IMR-90 (cell line): Measurements from ENCODE around the gene RAB30. TPM values are rescaled to one million over a fixed set of nuclear protein-coding genes. Genes with fewer than 3 reads are reported as not detected.
A peak's percentile ranks its signal among the peaks of the same experiment; 100 is the strongest.

Source experiments
- ATAC-seq: fragments of 200-7000 bp; cut with Tn5 transposase; 2 replicates; pipeline ENCODE4 v1.9.1; 2020; ENCODE audit warnings: low read depth, mild to moderate bottlenecking, moderate library complexity
- BruUV-seq: library from RNA; stranded (reverse); fragments of 400-500 nt; replicated peaks from 2 replicates; lab custom pipeline; 2021; lab: Mats Ljungman, UMichigan
- CTCF ChIA-PET: fragments of 300-600 bp; formaldehyde crosslinking; extraction: SDS; loops from one replicate; lab custom pipeline; 2021; ENCODE audit warnings: antibody characterized with exemption; lab: Yijun Ruan, JAX
- POLR2A ChIA-PET: fragments of 300-600 bp; sonication (Branson Sonifier 250); formaldehyde crosslinking; loops from one replicate; lab custom pipeline; 2022; ENCODE audit warnings: antibody characterized with exemption; ENCODE audit not compliant: unreplicated experiment; lab: Charles Lee
- DNase-seq: peaks from one replicate; pipeline ENCODE4 v3.0.0; 2013
- H2AFZ ChIP-seq: replicated peaks from 2 replicates; pipeline ENCODE3; 2013; ENCODE audit warnings: low read length, mild to moderate bottlenecking; ENCODE audit not compliant: poor library complexity
- H2AK5ac ChIP-seq: 2 replicates; pipeline ENCODE4 v1.6.1; 2013; ENCODE audit warnings: low read depth, low read length, inconsistent platforms
- H2AK9ac ChIP-seq: replicated peaks from 2 replicates; pipeline ENCODE3; 2013; ENCODE audit warnings: mild to moderate bottlenecking, low read depth, low read length, moderate library complexity; ENCODE audit not compliant: poor library complexity
- H2BK120ac ChIP-seq: 2 replicates; pipeline ENCODE4 v1.6.1; 2013; ENCODE audit warnings: low read depth, low read length, inconsistent platforms
- H2BK15ac ChIP-seq: 3 replicates; pipeline ENCODE4 v1.6.1; 2013; ENCODE audit warnings: low read depth, low read length, inconsistent platforms
- H2BK20ac ChIP-seq: 2 replicates; pipeline ENCODE4 v1.6.1; 2013; ENCODE audit warnings: low read depth, mild to moderate bottlenecking, inconsistent platforms, low read length, moderate library complexity
- H2BK5ac ChIP-seq: 2 replicates; pipeline ENCODE4 v1.6.1; 2013; ENCODE audit warnings: mild to moderate bottlenecking, low read depth, low read length, inconsistent platforms; ENCODE audit not compliant: poor library complexity, severe bottlenecking
- H3K14ac ChIP-seq: replicated peaks from 2 replicates; pipeline ENCODE4 v1.6.1; 2013; ENCODE audit warnings: low read depth, low read length, inconsistent platforms
- H3K18ac ChIP-seq: 2 replicates; pipeline ENCODE4 v1.6.1; 2013; ENCODE audit warnings: low read depth, low read length, control low read depth
- H3K23ac ChIP-seq: 2 replicates; pipeline ENCODE4 v1.6.1; 2013; ENCODE audit warnings: low read depth, low read length, inconsistent platforms
- H3K27ac ChIP-seq: 2 replicates; pipeline ENCODE4 v1.5.1; 2013; ENCODE audit warnings: mild to moderate bottlenecking, control low read depth, low read length; ENCODE audit not compliant: insufficient read depth
- H3K27me3 ChIP-seq: 2 replicates; pipeline ENCODE4 v1.6.1; 2013; ENCODE audit warnings: low read length; ENCODE audit not compliant: control insufficient read depth, insufficient read depth
- H3K36me3 ChIP-seq: 2 replicates; pipeline ENCODE4 v1.6.1; 2013; ENCODE audit warnings: low read length, mixed read lengths; ENCODE audit not compliant: control insufficient read depth, insufficient read depth
- H3K4ac ChIP-seq: 2 replicates; pipeline ENCODE4 v1.6.1; 2013; ENCODE audit warnings: low read depth, low read length, inconsistent platforms
- H3K4me1 ChIP-seq: 2 replicates; pipeline ENCODE4 v1.6.1; 2013; ENCODE audit warnings: low read length, mixed read lengths; ENCODE audit not compliant: control insufficient read depth, insufficient read depth
- H3K4me2 ChIP-seq: 2 replicates; pipeline ENCODE4 v1.6.1; 2013; ENCODE audit warnings: low read depth, mild to moderate bottlenecking, control low read depth, low read length, moderate library complexity
- H3K4me3 ChIP-seq: 2 replicates; pipeline ENCODE4 v1.5.1; 2013; ENCODE audit warnings: low read depth, mild to moderate bottlenecking, control low read depth, low read length, moderate library complexity; ENCODE audit not compliant: insufficient read depth
- H3K56ac ChIP-seq: 2 replicates; pipeline ENCODE4 v1.6.1; 2013; ENCODE audit warnings: low read length, inconsistent platforms; ENCODE audit not compliant: insufficient read depth; ENCODE audit errors: extremely low read depth
- H3K79me1 ChIP-seq, 2 experiments: 2 replicates each; pipeline ENCODE4 v1.6.1; 2013; ENCODE audit warnings: low read length in 2 of 2, inconsistent platforms in 1 of 2, low read depth in 1 of 2
- H3K9ac ChIP-seq: 2 replicates; pipeline ENCODE4 v1.6.1; 2013; ENCODE audit warnings: low read depth, low read length, control low read depth
- H3K9me1 ChIP-seq: 2 replicates; pipeline ENCODE4 v1.6.1; 2013; ENCODE audit warnings: low read length, inconsistent platforms; ENCODE audit not compliant: insufficient read depth
- H3K9me3 ChIP-seq: 2 replicates; pipeline ENCODE4 v1.6.1; 2013; ENCODE audit warnings: low read length; ENCODE audit not compliant: control insufficient read depth, insufficient read depth
- H4K20me1 ChIP-seq: 2 replicates; pipeline ENCODE4 v1.6.1; 2013; ENCODE audit warnings: low read length, inconsistent platforms; ENCODE audit not compliant: insufficient read depth
- H4K5ac ChIP-seq: 2 replicates; pipeline ENCODE4 v1.6.1; 2013; ENCODE audit warnings: mild to moderate bottlenecking, low read depth, low read length, control low read depth
- H4K8ac ChIP-seq, 2 experiments: 2 replicates each; pipeline ENCODE4 v1.6.1; 2013; ENCODE audit warnings: low read depth in 2 of 2, low read length in 2 of 2, control low read depth in 1 of 2, inconsistent platforms in 1 of 2
- H4K91ac ChIP-seq: 2 replicates; pipeline ENCODE4 v1.6.1; 2013; ENCODE audit warnings: low read depth, low read length, inconsistent platforms; ENCODE audit not compliant: insufficient read depth
- CHD1 ChIP-seq: IDR thresholded peaks from 2 replicates; pipeline ENCODE4 v1.6.1; 2012; ENCODE audit warnings: low read depth, low read length, improper control_type of control experiment
- MAFK ChIP-seq: IDR thresholded peaks from 2 replicates; pipeline ENCODE4 v1.6.1; 2012; ENCODE audit warnings: low read depth, low read length, improper control_type of control experiment
- MXI1 ChIP-seq: IDR thresholded peaks from 2 replicates; pipeline ENCODE4 v1.6.1; 2012; ENCODE audit warnings: low read depth, mild to moderate bottlenecking, low read length, moderate library complexity, borderline replicate concordance
- RAD21 ChIP-seq: IDR thresholded peaks from 2 replicates; pipeline ENCODE4 v1.6.1; 2012; ENCODE audit warnings: low read length, improper control_type of control experiment
- SMC3 ChIP-seq: fragments of 150-350 bp; IDR thresholded peaks from 2 replicates; pipeline ENCODE4 v1.6.1; 2016; ENCODE audit warnings: low read depth, mild to moderate bottlenecking, antibody characterized with exemption, low read length, moderate library complexity
- WGBS, 2 experiments: methylation state at CpG; one replicate each; pipeline versions ENCODE4 v1.1.5 to v1.1.7; 2013; ENCODE audit warnings: missing lambda C conversion rate in 2 of 2; ENCODE audit not compliant: insufficient read length in 1 of 2; ENCODE audit errors: extremely low coverage in 2 of 2; 5-methylcytosine and 5-hydroxymethylcytosine counted together
- dilution Hi-C: fragments of 300-500 bp; cut with HindIII; formaldehyde crosslinking; loops from one replicate; pipeline ENCODE4 v1.14.3; 2018; ENCODE audit warnings: low sequenced_read_pairs; ENCODE audit not compliant: unreplicated experiment
- in situ Hi-C: fragments of 300-500 bp; cut with MboI; formaldehyde crosslinking; loops from 3 replicates; pipeline ENCODE4 v1.14.3; 2019; ENCODE audit warnings: low sequenced_read_pairs, inconsistent platforms, mixed read lengths
- intact Hi-C: fragments of 100-400 bp; cut with micrococcal nuclease; formaldehyde crosslinking; loops from 2 replicates; pipeline ENCODE4 v1.10.0; 2022
- polyA plus RNA-seq, 3 experiments: library from polyadenylated mRNA; depleted of rRNA; stranded (reverse); fragments of >200 nt; gene quantifications; 2 replicates each; pipeline ENCODE4 v1.2.3, GENCODE V29; 2012; ENCODE audit warnings: low replicate concordance in 1 of 3
- total RNA-seq: library from RNA; depleted of rRNA; stranded (reverse); fragments of >200 nt; gene quantifications from 2 replicates; pipeline ENCODE4 v1.2.3, GENCODE V29; 2012
- TF ChIP-seq, protein P1 (sequence below): fragments of 150-350 bp; IDR thresholded peaks from 2 replicates; pipeline ENCODE4 v1.6.1; 2017; ENCODE audit warnings: mild to moderate bottlenecking, antibody characterized with exemption, low read length, low read depth

Gene RAB30
- total and polyA plus RNA-seq, 2 of the 4 experiments (the other 2 are of a cell fraction), result 7.2 to 25.6 TPM

DNA sequence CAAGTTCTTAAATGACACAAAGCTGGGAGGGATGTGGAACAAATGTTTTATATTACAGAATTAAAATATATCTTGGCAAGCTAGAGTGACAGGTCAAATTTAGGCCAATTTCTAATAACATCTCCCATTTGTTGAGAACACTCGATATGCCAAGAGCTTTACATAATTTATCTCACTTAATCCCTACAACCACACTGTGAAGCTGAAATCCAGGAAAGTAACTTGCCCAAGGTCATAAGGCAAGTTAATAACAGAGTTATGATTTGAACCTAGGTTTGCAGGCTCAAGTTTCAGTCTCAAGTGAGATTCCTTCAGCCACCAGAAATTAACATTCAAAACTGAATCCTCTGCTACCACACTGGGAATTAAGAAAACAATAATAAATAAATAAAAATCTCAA, 38.3 kb downstream of the RAB30 start:
- Histone ChIP-seq H3K9ac (no peak overlapping the region), H2AFZ (no peak overlapping the region), H2BK120ac (no peak overlapping the region), H2BK5ac (no peak overlapping the region), H3K36me3 (no peaks in the 10 kb centered on the region), H3K79me1 (peaks cover 30 to 32% of the 10 kb centered on the region in 2 experiments), H4K20me1 (peaks cover 13% of the 10 kb centered on the region; the same call in 1 of the 2 replicates), H4K91ac (no peak overlapping the region), H3K4me3 (no peak overlapping the region), H3K23ac (no peak overlapping the region), H3K56ac (no peak overlapping the region), H3K14ac (no peak overlapping the region), H4K5ac (no peak overlapping the region), H3K18ac (no peak overlapping the region), H3K4me1 (peaks cover 6% of the 10 kb centered on the region; the same call in 1 of the 2 replicates), H3K4me2 (peak overlapping the region; percentile 21; the same call in 1 of the 2 replicates), H4K8ac (peak overlapping the region in 1 of 2 experiments; percentile 16; a peak in 1 of 4 replicates), H2BK15ac (no peak overlapping the region), H2AK9ac (no peak overlapping the region), H3K9me1 (peaks cover 8% of the 10 kb centered on the region), H3K27ac (no peak overlapping the region), H2BK20ac (no peak overlapping the region), H2AK5ac (no peak overlapping the region), H3K9me3 (no peaks in the 10 kb centered on the region), H3K27me3 (no peaks in the 10 kb centered on the region), H3K4ac (no peak overlapping the region)
- BruUV-seq, result no TSS peak
- POLR2A ChIA-PET, result interaction anchor here (1.5 kb wide), 1 partner anchor 19 kb away, joined by 3 read pairs; no protein-coding TSS in a partner anchor
- dilution Hi-C loops, result no loop called here
- ATAC-seq (no peak), DNase-seq (no peak)
- in situ Hi-C loops, result no loop called here
- no CpG with 5 or more reads among the region's 1 CpG for WGBS, 2 experiments
- CTCF ChIA-PET, result no interaction called here
- intact Hi-C loops, result no loop called here
- TF ChIP-seq RAD21 (no peak), MAFK (no peak), CHD1 (no peak), MXI1 (no peak), SMC3 (no peak)
- TF ChIP-seq, protein P1, sequence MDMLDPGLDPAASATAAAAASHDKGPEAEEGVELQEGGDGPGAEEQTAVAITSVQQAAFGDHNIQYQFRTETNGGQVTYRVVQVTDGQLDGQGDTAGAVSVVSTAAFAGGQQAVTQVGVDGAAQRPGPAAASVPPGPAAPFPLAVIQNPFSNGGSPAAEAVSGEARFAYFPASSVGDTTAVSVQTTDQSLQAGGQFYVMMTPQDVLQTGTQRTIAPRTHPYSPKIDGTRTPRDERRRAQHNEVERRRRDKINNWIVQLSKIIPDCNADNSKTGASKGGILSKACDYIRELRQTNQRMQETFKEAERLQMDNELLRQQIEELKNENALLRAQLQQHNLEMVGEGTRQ, result no peak
